BJ (cell line): ENCODE measurements around the gene BOD1L2. TPM values are rescaled to one million over a fixed set of nuclear protein-coding genes. Genes with fewer than 3 reads are reported as not detected.

Experiments
- CTCF ChIA-PET: fragments of 350-600 bp; formaldehyde crosslinking; extraction: SDS; loops from one replicate; lab custom pipeline; 2021; ENCODE audit warnings: antibody characterized with exemption, inconsistent platforms; lab: Yijun Ruan, JAX
- POLR2A ChIA-PET: fragments of 300-600 bp; sonication (Branson Sonifier 250); formaldehyde crosslinking; extraction: SDS; loops from one replicate; lab custom pipeline; 2021; ENCODE audit warnings: antibody characterized with exemption; lab: Charles Lee
- DNase-seq: peaks from one replicate; pipeline ENCODE4 v3.0.0-alpha.2; 2011; ENCODE audit warnings: low read depth
- H3K27me3 ChIP-seq: 2 replicates; pipeline ENCODE4 v1.6.0; 2011; ENCODE audit warnings: low read length; ENCODE audit not compliant: control insufficient read depth, insufficient read depth
- H3K36me3 ChIP-seq: 2 replicates; pipeline ENCODE4 v1.5.1; 2011; ENCODE audit warnings: low read length; ENCODE audit not compliant: control insufficient read depth, insufficient read depth
- H3K4me3 ChIP-seq: 2 replicates; pipeline ENCODE4 v1.5.1; 2011; ENCODE audit warnings: low read depth, mild to moderate bottlenecking, control low read depth, low read length
- CTCF ChIP-seq: IDR thresholded peaks from 2 replicates; pipeline ENCODE4 v1.5.1; 2011; ENCODE audit warnings: low read depth, mild to moderate bottlenecking, control low read depth, inconsistent platforms, low read length, moderate library complexity; ENCODE audit not compliant: insufficient read depth
- polyA plus RNA-seq: library from polyadenylated mRNA; depleted of rRNA; stranded (reverse); fragments of >200 nt; gene quantifications from 2 replicates; pipeline ENCODE4 v1.2.3, GENCODE V29; 2011

The BOD1L2 gene
- polyA plus RNA-seq, 1 experiment: not detected

DNA sequence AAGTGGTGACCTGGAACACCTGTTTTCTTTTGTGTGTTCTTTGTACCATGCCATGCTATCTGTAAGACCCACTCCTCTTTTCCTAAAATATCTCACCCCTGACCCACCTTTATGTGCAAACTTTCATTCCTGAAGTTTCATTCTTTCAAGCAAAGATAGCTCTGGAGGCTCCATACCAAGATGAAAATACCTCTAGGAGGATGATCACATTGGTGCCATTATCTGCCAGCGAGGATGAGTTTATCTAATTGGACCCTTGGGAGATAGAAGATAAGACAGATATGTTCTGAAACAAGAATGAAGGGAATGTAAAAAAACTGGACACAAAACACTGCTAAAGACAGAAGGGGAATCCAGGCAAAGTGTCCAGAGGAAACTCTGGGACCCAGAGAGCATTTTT, 24.1 kb downstream of the BOD1L2 start:
- TF ChIP-seq CTCF: no peak
- no peaks in the 10 kb centered on the region for H3K36me3 ChIP-seq
- ChIA-PET CTCF (interaction anchor here (0.6 kb wide), 1 partner anchor 26 kb away, joined by 3 read pairs; no protein-coding TSS in a partner anchor), POLR2A (no interaction called here)
- DNase-seq: no peak
- no peak overlapping the region for H3K4me3 ChIP-seq
- no peaks in the 10 kb centered on the region for H3K27me3 ChIP-seq

GRCh38 chr18:57175532-57175931, 28.6 kb downstream of the BOD1L2 start:
- no peak for DNase-seq
- H3K36me3 ChIP-seq: no peaks in the 10 kb centered on the region
- H3K27me3 ChIP-seq: no peaks in the 10 kb centered on the region
- ChIA-PET CTCF (no interaction called here), POLR2A (no interaction called here)
- H3K4me3 ChIP-seq: no peak overlapping the region
- TF ChIP-seq CTCF: no peak

DNA sequence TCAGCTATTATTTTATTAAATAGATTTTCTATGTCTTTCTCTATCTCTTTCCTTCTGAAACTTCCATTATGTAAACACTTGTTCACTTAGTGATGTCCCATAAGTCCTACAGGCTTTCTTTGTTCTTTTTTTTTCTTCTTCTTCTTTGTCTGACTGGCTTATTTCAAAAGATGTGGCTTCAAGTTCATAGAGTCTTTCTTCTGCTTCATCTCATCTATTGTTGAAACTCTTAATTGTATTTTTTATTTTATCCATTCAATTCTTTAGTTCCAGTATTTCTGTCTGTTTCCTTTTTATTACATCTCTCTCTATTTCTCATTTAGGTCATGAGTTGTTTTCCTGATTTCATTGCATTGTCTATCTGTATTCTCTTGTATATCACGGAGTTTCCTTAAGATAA, 38.5 kb downstream of the BOD1L2 start:
- TF ChIP-seq CTCF: no peak
- no peaks in the 10 kb centered on the region for H3K36me3 ChIP-seq
- ChIA-PET CTCF (no interaction called here), POLR2A (no interaction called here)
- no peak for DNase-seq
- H3K27me3 ChIP-seq: no peaks in the 10 kb centered on the region
- no peak overlapping the region for H3K4me3 ChIP-seq

DNA sequence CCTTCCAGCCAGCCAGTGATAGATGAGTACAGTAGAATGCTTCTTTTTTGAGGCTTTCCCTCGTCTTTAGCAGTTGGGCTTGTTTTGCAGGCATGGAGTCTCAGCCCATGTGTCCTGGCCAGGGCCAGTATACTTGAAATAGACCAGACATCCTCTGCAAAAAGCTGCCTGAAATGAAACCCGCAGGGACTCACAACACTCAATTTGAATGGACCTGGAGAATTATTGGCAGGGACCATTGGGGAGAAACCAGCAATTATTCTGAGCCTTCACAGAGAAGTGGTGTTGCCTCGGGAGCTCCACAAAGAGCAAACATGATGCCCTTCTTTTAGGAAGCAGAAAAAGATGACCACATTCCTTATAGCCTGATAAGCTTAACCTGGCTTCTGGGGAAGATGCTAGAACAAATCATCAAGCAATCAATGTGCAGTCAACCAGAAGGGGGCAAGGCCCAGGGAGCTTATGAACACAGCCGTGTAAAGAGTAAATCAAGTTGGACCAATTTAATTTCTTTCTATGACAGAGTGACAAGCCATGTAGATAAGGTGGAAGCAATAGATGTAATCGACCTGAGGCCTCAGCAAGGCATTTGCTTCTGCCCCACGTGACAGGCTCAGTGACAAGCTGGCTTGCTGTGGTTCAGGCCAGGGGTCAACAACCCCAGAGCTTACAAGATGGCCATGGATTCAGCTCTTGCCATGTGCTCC, 42.1 kb downstream of the BOD1L2 start:
- no peak for TF ChIP-seq CTCF
- no peak for DNase-seq
- CTCF ChIA-PET: no interaction called here
- POLR2A ChIA-PET: no interaction called here
- Histone ChIP-seq H3K4me3 (no peak overlapping the region), H3K36me3 (no peaks in the 10 kb centered on the region), H3K27me3 (no peaks in the 10 kb centered on the region)

DNA sequence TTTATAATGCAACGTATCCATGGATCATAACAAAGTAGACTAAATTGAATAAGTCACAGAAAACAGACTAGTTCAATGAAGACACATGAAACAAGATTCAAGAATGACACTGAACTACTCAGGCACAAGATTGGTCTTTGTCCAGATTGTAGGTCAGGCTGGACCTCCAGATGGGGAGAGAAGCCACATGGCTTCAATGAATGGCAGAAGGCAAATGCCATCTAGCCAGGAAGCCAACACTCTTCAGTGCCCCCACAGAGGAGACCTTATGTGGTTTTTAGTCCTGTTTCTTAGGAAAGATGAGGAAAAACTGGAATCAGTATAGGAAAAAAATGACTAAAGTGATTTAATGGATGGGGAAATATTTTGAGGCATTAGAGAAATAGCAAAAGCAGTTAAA, 43.1 kb downstream of the BOD1L2 start:
- no peak for TF ChIP-seq CTCF
- ChIA-PET CTCF (no interaction called here), POLR2A (no interaction called here)
- no peaks in the 10 kb centered on the region for H3K27me3 ChIP-seq
- no peaks in the 10 kb centered on the region for H3K36me3 ChIP-seq
- no peak overlapping the region for H3K4me3 ChIP-seq
- no peak for DNase-seq
